Stimulated activated CD4-positive, alpha-beta T cell treated with anti-CD3 and anti-CD28 coated beads, Interleukin-1b, Interleukin-23, amount 100 ng/mL, for 24 hours (primary cell): ENCODE measurements around the gene ATP6V1A.

Experiments used
- DNase-seq, 4 experiments: peaks; one replicate each; pipeline ENCODE4 v3.0.0-alpha.2; 2020; ENCODE audit warnings: low read depth in 4 of 4, low spot score in 1 of 4

ATP6V1A gene

DNA sequence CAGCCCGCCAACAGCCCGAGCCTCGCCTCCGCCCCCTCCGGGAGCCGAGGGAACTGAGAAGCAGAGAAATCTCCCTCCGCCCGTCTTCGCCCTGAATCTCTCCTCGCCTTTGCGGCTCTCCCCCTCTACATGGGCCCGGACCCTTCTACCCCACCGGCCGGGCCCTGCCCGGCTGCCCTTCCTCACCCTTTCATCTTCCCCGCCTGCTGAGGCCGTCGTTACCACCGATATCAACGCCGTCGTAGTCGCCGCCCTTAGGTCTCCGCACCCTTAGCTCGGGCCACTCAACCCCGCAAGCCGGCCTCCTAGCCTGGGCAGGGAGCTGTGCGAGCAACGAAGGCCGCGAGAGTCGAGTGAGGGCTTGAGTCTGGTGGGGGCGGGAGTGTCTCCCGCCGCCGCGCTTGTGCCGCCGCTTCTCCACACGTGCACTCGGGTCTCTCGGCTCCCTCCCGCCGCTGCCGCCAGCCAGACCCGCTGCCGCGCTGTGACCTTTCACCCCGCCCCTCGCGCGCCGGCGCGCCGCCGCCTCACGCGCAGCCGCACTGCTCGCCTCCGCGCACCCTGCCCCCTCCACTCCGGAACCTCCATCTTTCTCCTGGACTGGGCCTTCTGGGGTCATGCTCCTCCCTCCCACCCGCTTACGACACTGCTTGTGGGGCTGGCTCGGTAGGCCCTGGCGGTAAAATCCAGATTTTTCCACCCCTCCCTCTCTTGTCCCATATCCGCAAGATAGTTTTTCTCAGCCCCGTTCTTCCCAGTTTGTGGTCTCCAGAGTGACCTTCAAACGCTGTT lies 883 bp upstream of the ATP6V1A start, which contains the start of gene NAA50:
NAA50 (minus strand) TSS at position 494 of the 792 bp plus-strand sequence; CDS start at position 194, 300 bp downstream.
- DNase-seq = peak; percentile 75 to 89 (median 87)

DNA sequence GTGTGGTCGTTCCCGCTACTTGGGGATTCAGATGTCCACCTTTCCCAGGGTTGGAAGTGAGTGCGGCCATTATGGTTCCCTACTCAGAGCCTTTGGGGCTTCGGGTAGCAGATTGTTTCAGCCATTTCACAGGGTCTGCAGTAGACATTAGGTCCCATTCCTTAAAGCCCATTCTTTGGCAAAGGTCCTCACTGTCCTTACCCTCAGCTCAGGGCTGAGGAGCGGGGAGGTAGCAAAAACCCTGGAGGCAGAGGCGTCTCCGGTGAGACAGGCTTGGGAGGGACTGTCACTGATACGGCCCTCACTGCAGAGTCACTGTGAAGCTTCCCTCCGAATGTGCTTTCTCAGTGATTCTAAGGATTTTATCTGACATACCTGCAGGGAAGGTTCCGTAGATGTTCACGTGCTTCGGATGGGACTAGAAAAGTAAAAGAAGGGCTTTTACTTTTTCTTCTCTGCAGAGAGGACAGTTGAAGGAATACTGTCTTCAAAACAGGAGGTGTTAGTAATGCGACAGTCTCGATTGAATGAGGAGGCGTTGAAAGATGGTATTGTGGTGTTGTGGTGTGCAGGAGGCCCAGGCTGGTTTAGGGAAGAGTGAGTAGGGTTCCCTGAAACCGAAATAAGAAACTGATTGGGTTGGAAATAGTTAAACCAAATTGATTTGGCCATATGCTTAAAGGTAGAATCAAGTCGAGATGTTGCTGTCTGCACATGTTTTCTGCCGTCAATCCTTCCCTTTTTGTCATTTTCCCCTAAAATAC lies 630 bp downstream of the ATP6V1A start:
- peak in 3 of 4 experiments; percentile 5 to 33 (median 7) for DNase-seq

DNA sequence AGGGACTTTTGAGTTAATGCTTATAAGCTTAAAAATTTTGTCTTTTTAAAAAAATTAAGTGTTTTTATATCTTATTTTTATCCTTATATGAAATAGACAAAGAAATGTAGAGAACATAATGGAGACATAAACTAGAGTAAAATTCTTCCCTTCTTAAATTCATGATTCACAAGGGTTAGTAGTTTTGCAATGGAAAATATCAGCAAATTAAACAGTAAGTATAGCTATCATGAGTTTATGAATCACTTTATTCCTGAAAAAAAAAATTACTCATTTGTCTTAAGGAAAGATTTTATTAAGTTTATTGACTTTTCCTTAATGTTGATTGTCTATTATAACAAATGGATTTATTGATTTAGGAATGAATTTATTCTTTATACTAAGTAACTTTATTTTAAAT lies 4.3 kb downstream of the ATP6V1A start:
- no peak for DNase-seq

DNA sequence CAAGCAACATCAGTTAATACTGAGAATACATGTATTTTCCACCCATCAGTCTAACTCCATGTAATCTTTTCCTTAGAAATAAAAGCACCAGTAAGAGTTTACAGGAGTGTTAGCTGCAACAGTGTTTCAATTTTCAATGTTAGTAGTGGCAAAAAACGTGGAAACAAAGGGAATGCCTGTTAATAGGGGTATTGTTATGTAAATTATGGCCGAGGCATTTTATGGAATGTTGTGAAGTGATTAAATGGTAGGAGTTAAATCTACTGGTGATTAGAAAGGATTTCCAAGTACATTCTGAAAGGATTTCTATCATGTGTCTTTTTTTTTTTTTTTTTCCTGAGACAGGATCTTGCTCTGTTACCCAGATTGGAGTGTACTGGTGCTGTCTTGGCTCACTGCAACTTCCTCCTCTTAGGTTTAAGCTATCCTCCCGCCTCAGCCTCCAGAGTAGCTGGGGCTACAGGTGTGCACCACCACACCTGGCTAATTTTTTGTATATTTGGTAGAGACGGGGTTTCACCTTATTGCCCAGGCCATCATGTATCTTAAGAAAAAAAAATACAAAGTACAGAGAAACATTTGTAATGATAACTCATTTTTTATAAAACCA lies 6.6 kb downstream of the ATP6V1A start:
- no peak for DNase-seq

DNA sequence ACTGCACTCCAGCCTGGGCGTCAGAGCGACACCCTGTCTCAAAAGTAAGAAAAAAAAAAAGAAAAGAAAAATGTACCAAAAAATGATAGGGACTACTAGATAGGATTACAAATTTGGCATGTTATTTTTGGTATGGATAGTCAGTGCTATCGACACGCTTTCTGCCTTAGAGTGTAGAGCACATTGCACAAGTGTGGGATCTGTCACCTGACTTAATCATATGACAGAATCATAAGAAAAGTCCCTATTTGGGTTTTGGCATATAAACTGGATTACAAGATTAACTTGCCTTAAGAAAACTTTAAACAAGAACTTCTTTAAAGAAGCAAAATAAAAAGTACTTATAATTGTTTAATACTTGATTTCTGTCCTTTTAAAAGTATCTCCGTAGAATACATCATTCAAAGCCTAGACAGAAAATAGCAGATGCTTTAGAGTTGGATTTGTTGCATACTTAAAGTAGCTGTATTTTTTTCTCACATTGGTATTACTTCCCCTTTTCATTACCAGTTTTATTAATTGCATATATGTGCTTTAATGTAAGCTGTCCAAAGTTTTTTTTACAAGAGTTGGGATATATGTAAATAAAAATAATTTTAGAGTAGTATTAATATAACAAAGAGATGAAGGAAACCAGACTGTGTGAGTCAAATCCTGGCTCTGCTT lies 7.8 kb downstream of the ATP6V1A start:
- no peak for DNase-seq

DNA sequence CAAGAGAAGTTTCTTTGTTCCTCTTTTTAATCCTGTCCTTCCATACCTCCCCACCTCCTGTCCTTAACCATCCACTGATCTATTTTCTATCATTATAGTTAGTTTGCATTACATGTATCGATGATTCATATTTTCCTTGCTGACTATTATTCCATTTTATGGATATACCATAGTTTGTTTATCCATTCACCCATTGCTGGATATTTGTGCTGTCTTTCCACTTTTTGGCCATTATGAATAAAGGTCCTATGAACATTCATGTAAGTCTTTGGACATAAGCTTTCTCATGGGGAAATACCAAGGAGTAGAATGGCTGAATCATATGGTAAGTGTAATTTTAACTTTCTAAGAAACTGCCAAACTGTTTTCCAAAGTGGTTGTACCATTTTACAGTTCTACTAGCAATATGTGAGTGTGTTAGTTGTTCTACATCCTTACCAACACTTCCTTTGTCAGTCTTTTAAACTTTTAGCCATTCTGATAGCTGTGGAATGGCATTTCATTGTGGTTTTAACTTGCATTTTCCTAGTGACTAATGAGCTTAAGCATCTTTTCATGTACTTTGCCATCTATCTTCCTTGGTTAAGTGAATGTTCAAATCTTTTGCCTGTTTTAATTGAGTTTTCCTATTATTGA lies 11.7 kb downstream of the ATP6V1A start:
- DNase-seq = no peak

DNA sequence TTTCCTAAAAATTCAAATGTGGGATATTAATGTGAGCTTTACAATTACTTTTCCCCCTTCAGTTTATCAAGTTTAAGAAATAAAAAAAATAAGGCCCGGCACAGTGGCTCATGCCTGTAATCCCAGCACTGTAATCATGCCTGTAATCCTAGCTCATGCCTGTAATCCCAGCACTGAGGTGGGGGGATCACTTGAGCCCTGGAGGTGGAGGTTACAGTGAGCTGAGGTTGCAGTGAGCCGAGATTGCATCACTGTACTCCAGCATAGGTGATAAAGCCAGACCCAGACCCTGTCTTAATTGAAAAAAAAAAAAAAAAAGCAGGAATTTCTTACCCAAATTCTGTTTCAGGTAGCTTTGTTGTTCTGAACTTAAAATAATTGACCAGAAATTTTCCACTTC lies 17.9 kb downstream of the ATP6V1A start:
- DNase-seq = no peak

DNA sequence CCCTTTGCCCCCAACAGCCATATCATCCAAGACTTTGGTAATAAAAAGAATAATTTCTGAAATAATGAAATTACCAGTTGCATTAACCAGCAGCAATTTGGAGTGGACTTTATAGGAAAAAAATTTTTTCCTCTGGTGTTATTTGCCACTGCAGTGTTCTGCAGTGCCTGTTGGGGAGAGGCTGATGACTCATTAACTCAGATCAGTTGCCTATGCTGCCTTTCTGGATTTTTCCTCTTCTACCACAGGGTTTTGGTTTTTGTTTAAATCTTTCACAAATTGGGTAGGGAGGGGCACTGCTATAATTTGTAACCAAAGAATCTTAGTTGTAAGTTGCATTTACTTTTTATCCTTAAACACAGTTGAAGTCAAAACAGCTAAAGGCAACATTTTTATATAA lies 22.7 kb downstream of the ATP6V1A start:
- DNase-seq = no peak

DNA sequence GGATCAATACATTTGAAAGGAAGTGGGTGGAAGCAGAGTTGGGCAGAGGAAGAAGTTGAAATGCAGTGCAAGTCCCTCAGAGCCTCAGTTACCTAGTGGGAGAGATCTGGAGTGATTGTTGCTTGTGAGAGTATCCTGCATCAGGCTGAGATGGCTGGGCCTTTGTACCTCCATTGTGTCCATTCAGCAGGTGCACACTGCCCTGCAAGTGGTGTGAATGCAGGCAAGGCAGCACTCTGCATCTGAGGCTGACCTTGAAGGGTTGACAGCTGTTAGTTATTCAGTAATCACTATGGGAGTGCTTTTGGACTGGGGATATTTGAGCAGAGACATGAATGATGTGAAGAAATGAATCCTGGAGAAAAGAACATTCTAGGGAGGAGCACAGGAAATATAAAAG lies 25.2 kb downstream of the ATP6V1A start:
- DNase-seq = no peak

DNA sequence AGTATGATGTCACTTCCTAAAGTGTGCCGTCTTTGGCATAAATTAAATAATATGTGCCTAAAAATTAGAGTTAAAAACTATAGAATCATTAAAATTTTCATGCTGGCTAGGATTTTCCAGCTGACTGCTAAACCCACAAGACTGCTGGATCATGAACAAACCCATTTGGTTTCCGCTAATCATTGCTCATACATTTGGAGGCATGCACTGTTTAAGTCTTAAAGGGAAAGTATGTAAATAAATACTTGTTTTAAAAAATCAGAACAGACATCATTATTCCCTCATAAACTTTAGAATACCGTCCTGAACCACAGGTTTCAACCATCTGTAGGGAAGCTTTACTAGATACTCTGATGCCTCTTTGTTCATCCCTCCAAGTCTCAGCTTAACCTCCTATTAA lies 26.5 kb downstream of the ATP6V1A start:
- DNase-seq = no peak

DNA sequence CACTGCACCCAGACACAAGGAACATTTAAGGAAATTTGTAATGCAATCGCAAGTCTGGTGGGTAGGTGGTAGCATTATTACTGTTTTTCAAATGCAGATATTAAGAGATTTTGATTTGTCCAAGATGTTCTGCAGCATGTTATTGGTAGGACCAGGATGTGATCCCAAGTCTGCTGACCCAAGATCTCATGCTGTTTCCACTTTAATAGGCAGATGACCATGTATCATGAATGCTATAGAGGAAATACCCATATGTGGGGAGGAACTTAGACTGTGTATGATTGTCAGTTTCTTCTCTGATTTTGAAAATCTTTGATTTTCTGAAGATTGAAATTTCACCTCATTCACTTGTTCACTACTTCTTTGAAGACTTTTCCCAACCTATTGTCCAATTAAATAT lies 28.7 kb downstream of the ATP6V1A start:
- DNase-seq = no peak

DNA sequence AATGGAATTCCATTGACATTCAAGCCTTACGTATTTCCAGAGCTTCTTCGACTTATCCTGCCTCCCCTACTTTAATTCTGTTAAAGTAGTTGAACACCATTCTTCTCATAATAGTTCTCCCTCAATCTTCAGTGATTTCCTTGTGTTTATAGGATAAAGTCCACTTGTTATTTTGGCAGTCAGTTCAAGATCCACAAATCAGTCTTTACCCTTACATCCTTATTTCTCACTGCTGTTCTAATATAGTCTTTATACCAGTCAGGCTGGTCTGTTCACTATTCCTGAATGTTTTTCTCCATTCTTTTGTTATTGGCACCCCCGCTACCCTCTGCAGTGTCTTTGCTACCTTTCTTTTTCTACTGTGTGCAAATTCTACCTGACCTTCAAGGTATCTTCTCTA lies 29.7 kb downstream of the ATP6V1A start:
- DNase-seq = no peak

DNA sequence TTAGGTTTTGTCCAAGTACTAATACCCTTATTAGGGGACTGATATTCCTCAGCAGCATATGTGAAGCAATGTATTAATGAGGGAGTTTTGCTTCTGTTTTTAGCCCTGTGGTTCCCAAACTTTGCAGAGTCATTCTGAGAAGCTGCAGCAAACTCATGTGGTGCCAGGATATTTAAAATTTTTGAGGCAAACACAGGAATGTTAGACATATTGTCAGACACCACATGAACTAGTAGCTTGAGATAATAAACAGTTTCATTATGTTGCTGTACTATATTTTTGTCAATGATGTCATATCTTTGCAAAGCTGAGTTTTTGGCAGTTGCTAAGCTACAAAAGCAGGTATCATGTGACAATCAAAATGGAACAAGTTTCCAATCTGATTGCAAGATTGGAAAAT lies 36.6 kb downstream of the ATP6V1A start:
- DNase-seq = no peak

DNA sequence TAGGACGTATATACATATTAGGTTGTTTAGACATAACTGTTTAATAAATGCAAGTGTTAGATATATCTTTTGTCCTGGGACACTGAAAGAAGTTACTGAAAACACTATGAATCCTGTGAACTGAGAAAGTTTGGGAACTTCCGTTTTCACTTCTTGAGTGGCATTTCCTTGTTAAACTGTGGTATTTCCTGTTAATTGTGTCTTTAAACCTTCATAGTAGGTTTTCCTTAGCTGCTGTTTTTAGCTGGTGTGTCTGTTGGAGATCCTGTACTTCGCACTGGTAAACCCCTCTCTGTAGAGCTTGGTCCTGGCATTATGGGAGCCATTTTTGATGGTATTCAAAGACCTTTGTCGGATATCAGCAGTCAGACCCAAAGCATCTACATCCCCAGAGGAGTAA lies 37.1 kb downstream of the ATP6V1A start:
- DNase-seq = no peak

DNA sequence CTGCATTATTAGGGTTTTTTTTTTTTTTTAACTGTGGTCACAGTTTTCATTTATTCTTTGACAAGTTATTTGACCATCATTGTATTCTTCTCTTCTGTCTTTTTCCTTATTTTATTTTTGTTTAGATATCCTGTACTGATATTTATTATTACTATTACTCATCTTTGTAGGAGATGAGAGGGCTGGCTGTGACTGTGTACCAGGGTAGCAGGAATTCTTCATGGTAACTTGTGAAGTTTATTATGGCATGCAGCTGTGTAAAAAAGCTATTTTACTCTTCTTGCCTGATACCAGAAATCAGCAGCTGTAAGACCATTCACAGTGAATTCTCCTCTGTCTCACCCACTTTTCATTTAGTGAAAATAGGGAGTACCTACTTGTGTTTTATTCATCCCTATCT lies 44.5 kb downstream of the ATP6V1A start:
- DNase-seq = no peak

DNA sequence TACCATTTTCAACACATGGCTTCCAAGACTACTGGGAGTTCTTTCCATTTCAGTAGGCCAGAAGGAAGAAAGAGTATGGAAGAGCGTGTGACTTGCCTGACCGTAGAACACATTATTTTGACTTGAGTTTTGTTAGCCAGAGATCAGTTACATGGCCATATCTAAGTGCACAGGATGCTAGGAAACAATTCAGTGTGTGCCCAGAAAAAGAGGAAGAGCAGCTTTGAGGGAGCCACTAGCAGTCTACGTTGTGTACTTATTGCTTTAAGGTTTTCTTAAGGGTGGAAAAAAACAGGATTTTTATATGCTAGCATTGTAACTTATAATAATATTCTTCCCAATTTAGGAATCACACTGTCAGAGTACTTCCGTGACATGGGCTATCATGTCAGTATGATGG lies 47.7 kb downstream of the ATP6V1A start:
- DNase-seq = no peak

DNA sequence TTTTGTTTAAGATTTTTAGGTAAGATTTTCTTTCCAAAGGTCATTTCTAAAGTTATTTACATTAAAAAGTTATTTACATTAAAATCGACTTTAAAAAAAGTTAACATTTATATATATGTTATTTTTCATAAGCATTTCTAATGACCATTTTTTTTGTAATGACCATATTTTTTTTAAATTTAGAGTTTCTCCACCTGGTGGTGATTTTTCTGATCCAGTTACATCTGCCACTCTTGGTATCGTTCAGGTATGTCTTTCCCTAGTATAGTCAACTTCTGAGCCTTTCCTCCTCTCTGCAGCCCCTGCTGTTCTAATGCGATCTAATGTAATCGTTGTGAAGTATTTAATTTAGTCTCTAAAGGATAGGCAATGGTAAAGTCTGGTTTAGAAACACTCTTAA lies 48.9 kb downstream of the ATP6V1A start:
- DNase-seq = no peak

DNA sequence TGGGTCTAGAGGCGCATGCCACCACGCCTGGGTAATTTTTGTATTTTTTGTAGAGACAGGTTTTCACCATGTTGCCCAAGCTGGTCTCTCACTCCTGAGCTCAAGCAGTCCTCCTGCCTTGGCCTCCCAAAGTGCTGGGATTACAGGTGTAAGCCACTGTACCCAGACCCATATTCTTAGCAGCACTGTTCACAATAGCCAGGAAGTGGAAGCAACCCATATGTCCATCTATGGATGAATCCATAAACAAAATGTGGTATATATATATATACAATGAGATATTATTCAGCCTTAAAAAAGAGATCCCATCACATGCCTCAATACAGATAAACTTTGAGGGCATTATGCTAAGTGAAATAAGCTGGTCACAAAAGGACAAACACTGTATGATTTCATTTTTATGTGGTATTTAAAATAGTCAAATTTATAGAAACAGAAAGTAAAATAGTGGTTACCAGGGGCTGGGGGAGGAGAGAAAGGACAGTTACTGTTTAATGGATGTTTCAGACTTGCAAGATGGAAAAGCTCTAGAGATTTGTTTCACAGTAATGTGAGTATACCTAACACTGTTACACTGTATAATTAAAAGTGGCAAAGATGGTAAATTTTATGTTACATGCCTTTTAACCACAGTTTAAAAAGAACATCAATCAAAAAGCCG lies 56.1 kb downstream of the ATP6V1A start:
- DNase-seq = no peak

DNA sequence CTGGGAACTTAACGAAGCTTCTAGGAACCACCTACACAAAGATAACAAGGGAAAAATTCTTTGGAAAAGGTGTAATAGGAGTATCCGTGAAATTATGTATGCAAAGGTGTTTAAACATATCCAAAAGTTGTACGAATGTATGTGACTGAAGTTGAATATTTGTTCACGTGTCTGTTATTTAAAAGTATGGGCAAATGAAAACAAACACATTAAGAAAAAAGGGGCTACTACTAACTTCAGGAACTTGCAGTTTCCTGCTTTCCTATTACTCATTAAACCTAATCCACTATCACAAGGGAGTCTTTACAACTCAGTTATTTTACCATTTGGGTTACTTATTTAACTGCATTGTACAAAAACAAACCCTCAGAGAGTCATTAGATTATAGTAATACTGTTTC lies 57.8 kb downstream of the ATP6V1A start:
- DNase-seq = no peak

DNA sequence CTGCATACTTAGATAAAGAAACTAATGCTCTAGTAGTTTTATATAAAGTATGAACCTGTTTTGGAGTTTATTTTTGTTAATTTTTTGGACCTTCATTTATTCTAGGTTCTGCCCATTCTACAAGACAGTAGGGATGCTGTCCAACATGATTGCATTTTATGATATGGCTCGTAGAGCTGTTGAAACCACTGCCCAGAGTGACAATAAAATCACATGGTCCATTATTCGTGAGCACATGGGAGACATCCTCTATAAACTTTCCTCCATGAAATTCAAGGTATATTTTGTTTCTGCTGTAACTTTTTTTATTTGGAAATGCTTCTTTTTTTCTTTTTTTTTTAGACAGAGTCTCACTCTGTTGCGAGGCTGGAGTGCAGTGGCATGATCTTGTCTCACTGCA lies 58.4 kb downstream of the ATP6V1A start:
- DNase-seq = no peak

DNA sequence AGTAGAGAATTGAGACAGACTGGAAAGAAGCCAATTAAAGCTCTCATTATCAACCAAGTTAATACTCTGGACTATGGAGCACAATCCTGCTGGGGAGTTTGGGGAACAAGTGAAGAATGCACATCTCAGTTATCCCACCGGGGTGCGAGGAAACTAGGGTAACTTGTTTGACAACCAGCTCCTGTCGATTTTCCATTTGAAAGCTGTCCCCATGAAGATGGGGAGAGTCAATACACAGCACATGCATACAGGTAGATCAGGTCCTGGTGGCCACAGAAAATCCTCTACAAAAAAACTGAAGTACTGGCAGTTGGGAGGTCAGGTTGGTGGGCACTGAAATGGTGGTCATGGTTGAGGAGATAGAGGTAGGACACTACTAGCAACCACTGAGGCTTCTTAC lies 66.0 kb downstream of the ATP6V1A start:
- no peak for DNase-seq
